Measurements from ENCODE around the gene FLAD1. TPM values are rescaled to one million over a fixed set of nuclear protein-coding genes. Genes with fewer than 3 reads are reported as not detected.

Gene FLAD1
- total and polyA plus RNA-seq, 2 donors (not counting 3 experiments of a cell fraction or from before 2014, with no cell fraction given): 42.2 to 59.1 TPM

DNA sequence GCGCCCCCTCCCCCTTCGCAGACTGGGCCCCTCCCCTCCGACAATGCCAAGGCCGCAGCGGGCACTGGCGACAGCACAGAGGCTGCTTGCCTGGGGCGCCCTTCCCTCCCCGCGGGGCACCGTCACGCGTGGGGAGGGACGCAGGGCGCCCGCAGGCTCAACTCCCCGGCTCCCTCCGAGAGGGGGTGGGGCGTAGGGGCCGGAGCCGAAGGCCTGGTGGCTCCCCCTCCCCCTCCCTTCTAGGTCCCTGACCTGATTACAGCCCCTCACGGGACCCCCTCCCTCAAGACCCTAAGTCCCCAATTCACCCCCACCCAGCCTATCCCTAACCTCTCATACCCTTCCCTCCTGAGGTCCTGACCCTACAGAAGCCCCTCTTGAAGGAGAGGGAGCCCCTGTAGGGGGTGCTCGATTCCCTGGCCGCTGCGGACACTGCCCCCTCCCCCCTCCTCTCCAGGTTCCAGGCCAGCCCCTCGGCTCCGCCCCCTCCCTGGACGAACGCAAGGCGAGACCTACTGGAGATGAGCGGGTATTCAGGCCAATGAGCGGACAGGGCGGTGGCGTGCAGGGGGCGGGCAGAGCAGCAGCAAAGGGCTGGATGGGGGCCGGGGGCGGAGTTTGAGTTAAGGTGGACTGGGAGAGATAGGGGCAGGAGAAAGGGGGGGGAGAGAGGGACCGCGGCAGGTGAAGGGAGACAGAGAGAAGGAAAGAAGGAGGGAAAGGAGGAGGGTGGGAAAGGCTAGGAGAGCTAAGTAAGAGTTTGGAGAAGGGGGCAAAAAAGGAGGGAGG lies 18.7 kb downstream of the FLAD1 start:
- Histone ChIP-seq H3K79me2 (ENCODE audit: control insufficient read depth, insufficient read depth, low read length) (peaks cover 16% of the 10 kb centered on the region), H3K4me1 (ENCODE audit: control insufficient read depth, extremely low read depth, insufficient read depth, low read length) (peaks cover 25% of the 10 kb centered on the region), H3K27me3 (ENCODE audit: control insufficient read depth in 2 of 2, insufficient read depth in 2 of 2, low read length in 2 of 2) (no peaks in the 10 kb centered on the region), H3K27ac (ENCODE audit: insufficient read depth, low read depth, low read length) (peak overlapping the region; percentile 26), H4K20me1 (replicated peaks; ENCODE audit: control insufficient read depth, extremely low read depth, insufficient read depth, low read length) (no peaks in the 10 kb centered on the region), H3K4me2 (ENCODE audit: insufficient read depth, low read length) (peak overlapping the region; percentile 87), H3K9me3 (replicated peaks; ENCODE audit: control insufficient read depth, insufficient read depth, low read length) (no peaks in the 10 kb centered on the region), H2AFZ (ENCODE audit: low read depth, low read length) (peak overlapping the region; percentile 93), H3K4me3 (replicated peaks in 1 of 3; ENCODE audit: insufficient read depth in 1 of 3, low read depth in 1 of 3, low read length in 3 of 3) (peak overlapping the region; percentile 57 to 94 (median 61)), H3K9me1 (replicated peaks; ENCODE audit: control insufficient read depth, extremely low read depth, insufficient read depth, low read length) (no peaks in the 10 kb centered on the region), H3K36me3 (ENCODE audit: control insufficient read depth in 2 of 2, extremely low read depth in 1 of 2, insufficient read depth in 2 of 2, low read length in 2 of 2) (no peaks in the 10 kb centered on the region), H3K9ac (replicated peaks; ENCODE audit: extremely low read depth, insufficient read depth, low read length) (peak overlapping the region; percentile 40)
- FAIRE-seq: peak; percentile 99
- TF ChIP-seq MAX (IDR thresholded peaks at IDR 0.05; ENCODE audit: insufficient read depth, insufficient read length): no peak
- TF ChIP-seq, protein P1, sequence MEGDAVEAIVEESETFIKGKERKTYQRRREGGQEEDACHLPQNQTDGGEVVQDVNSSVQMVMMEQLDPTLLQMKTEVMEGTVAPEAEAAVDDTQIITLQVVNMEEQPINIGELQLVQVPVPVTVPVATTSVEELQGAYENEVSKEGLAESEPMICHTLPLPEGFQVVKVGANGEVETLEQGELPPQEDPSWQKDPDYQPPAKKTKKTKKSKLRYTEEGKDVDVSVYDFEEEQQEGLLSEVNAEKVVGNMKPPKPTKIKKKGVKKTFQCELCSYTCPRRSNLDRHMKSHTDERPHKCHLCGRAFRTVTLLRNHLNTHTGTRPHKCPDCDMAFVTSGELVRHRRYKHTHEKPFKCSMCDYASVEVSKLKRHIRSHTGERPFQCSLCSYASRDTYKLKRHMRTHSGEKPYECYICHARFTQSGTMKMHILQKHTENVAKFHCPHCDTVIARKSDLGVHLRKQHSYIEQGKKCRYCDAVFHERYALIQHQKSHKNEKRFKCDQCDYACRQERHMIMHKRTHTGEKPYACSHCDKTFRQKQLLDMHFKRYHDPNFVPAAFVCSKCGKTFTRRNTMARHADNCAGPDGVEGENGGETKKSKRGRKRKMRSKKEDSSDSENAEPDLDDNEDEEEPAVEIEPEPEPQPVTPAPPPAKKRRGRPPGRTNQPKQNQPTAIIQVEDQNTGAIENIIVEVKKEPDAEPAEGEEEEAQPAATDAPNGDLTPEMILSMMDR (IDR thresholded peaks at IDR 0.05; ENCODE audit: extremely low read depth in 1 of 2, insufficient read depth in 1 of 2, low read depth in 1 of 2, low read length in 2 of 2): peak; percentile 12 to 63
- intact Hi-C loops (cut with micrococcal nuclease): loop anchor here (1.0 to 5.0 kb wide), 9 partner anchors 15 to 445 kb away; partner anchors contain the start of genes ADAM15, PBXIP1 and UBE2Q1
- dilution Hi-C loops (cut with MboI; ENCODE audit: extremely low pct_ligation_motif_present, low sequenced_read_pairs): no loop called here
- ChIA-PET POLR2A (interaction anchor here (1.0 kb wide), 1 partner anchor 29 kb away, joined by 3 read pairs; no protein-coding TSS in a partner anchor), CTCF (interaction anchor here (3.1 to 6.5 kb wide), 4 partner anchors 13 to 65 kb away, joined by 12 to 87 read pairs (median 47); partner anchors contain the start of genes ADAM15, CKS1B, PMVK and SHC1)
- peak; percentile 99 for DNase-seq (ENCODE audit: low read depth, low spot score)
- BruUV-seq (replicated peaks): no TSS peak
